ENCODE data around the gene HMX3.

The HMX3 gene

GRCh38 chr10:123101872-123102271 lies 33.9 kb upstream of the HMX3 start:
- no peaks in the 10 kb centered on the region for H3K27me3 ChIP-seq (ENCODE audit: low read length)
- no peak overlapping the region for H3K27ac ChIP-seq (ENCODE audit: low read depth, low read length)
- H3K79me2 ChIP-seq (ENCODE audit: insufficient read depth, low read length): no peaks in the 10 kb centered on the region
- H3F3A ChIP-seq (ENCODE audit: insufficient read depth): no peaks in the 10 kb centered on the region
- H2AFZ ChIP-seq (ENCODE audit: low read depth, low read length, severe bottlenecking): no peak overlapping the region
- H3K4me2 ChIP-seq (ENCODE audit: low read depth, low read length, poor library complexity, severe bottlenecking): no peak overlapping the region
- no peak overlapping the region for H3K9ac ChIP-seq (ENCODE audit: low read length)
- no peak for TF ChIP-seq EZH2phosphoT487 (conservative IDR thresholded peaks at IDR 0.05; ENCODE audit: low read length)
- TF ChIP-seq, protein P1, sequence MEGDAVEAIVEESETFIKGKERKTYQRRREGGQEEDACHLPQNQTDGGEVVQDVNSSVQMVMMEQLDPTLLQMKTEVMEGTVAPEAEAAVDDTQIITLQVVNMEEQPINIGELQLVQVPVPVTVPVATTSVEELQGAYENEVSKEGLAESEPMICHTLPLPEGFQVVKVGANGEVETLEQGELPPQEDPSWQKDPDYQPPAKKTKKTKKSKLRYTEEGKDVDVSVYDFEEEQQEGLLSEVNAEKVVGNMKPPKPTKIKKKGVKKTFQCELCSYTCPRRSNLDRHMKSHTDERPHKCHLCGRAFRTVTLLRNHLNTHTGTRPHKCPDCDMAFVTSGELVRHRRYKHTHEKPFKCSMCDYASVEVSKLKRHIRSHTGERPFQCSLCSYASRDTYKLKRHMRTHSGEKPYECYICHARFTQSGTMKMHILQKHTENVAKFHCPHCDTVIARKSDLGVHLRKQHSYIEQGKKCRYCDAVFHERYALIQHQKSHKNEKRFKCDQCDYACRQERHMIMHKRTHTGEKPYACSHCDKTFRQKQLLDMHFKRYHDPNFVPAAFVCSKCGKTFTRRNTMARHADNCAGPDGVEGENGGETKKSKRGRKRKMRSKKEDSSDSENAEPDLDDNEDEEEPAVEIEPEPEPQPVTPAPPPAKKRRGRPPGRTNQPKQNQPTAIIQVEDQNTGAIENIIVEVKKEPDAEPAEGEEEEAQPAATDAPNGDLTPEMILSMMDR (IDR thresholded peaks at IDR 0.05; ENCODE audit: insufficient read depth, low read length, poor library complexity, severe bottlenecking): no peak
- no peaks in the 10 kb centered on the region for H4K20me1 ChIP-seq (ENCODE audit: low read depth, low read length)
- H3K9me3 ChIP-seq (ENCODE audit: insufficient read depth, low read length): no peaks in the 10 kb centered on the region
- no peaks in the 10 kb centered on the region for H3K36me3 ChIP-seq (ENCODE audit: low read length)
- H3K9me2 ChIP-seq (replicated peaks; ENCODE audit: insufficient read depth, low read length): no peaks in the 10 kb centered on the region
- no peak overlapping the region for H3K4me3 ChIP-seq (ENCODE audit: insufficient read depth, low read length, poor library complexity, severe bottlenecking)

DNA sequence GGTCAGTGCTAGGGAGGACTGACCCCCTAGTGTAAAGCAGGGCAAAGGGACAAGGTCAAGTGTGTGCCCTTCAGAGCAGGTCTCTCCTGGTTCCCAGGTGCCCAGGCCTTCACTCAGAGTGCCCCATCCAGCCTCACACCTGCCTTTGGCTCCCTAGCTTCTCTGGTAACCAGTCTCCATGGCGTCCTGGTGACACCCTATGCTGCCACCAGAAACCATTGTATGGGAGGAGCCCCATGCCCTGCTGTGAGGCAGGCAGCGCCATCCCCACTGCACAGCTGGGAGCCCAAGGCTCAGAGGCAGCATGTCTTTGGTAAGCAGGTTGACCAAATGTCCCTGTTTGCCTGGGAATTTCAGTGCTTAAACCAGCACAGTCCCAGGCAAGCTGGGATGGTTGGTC lies 33.1 kb upstream of the HMX3 start:
- Histone ChIP-seq H4K20me1 (ENCODE audit: low read depth, low read length) (no peaks in the 10 kb centered on the region), H3K79me2 (ENCODE audit: insufficient read depth, low read length) (no peaks in the 10 kb centered on the region), H3K4me3 (ENCODE audit: insufficient read depth, low read length, poor library complexity, severe bottlenecking) (no peak overlapping the region), H3K4me2 (ENCODE audit: low read depth, low read length, poor library complexity, severe bottlenecking) (no peak overlapping the region), H3K27ac (ENCODE audit: low read depth, low read length) (no peak overlapping the region), H3K9me3 (ENCODE audit: insufficient read depth, low read length) (no peaks in the 10 kb centered on the region), H3K27me3 (ENCODE audit: low read length) (no peaks in the 10 kb centered on the region), H3F3A (ENCODE audit: insufficient read depth) (no peaks in the 10 kb centered on the region), H2AFZ (ENCODE audit: low read depth, low read length, severe bottlenecking) (no peak overlapping the region), H3K36me3 (ENCODE audit: low read length) (no peaks in the 10 kb centered on the region), H3K9me2 (replicated peaks; ENCODE audit: insufficient read depth, low read length) (no peaks in the 10 kb centered on the region), H3K9ac (ENCODE audit: low read length) (no peak overlapping the region)
- TF ChIP-seq EZH2phosphoT487 (conservative IDR thresholded peaks at IDR 0.05; ENCODE audit: low read length): no peak
- TF ChIP-seq, protein P1 (IDR thresholded peaks at IDR 0.05; ENCODE audit: insufficient read depth, low read length, poor library complexity, severe bottlenecking): no peak

GRCh38 chr10:123103944-123104343 lies 31.8 kb upstream of the HMX3 start:
- no peak overlapping the region for H3K9ac ChIP-seq (ENCODE audit: low read length)

More at GRCh38 chr10:123103944-123104343, 31.8 kb upstream of the HMX3 start:
- H4K20me1 ChIP-seq (ENCODE audit: low read depth, low read length): no peaks in the 10 kb centered on the region
- no peaks in the 10 kb centered on the region for H3F3A ChIP-seq (ENCODE audit: insufficient read depth)
- H3K27ac ChIP-seq (ENCODE audit: low read depth, low read length): no peak overlapping the region
- H2AFZ ChIP-seq (ENCODE audit: low read depth, low read length, severe bottlenecking): no peak overlapping the region
- H3K9me3 ChIP-seq (ENCODE audit: insufficient read depth, low read length): no peaks in the 10 kb centered on the region
- no peak overlapping the region for H3K4me3 ChIP-seq (ENCODE audit: insufficient read depth, low read length, poor library complexity, severe bottlenecking)
- no peaks in the 10 kb centered on the region for H3K27me3 ChIP-seq (ENCODE audit: low read length)
- H3K4me2 ChIP-seq (ENCODE audit: low read depth, low read length, poor library complexity, severe bottlenecking): no peak overlapping the region
- H3K9me2 ChIP-seq (replicated peaks; ENCODE audit: insufficient read depth, low read length): no peaks in the 10 kb centered on the region
- H3K36me3 ChIP-seq (ENCODE audit: low read length): no peaks in the 10 kb centered on the region
- TF ChIP-seq EZH2phosphoT487 (conservative IDR thresholded peaks at IDR 0.05; ENCODE audit: low read length): no peak
- TF ChIP-seq, protein P1 (IDR thresholded peaks at IDR 0.05; ENCODE audit: insufficient read depth, low read length, poor library complexity, severe bottlenecking): no peak
- no peaks in the 10 kb centered on the region for H3K79me2 ChIP-seq (ENCODE audit: insufficient read depth, low read length)
